ENCODE results near the gene EHMT1. TPM values are rescaled to one million over a fixed set of nuclear protein-coding genes. Genes with fewer than 3 reads are reported as not detected.
"Not testable (repeated sequence)": the region's sequence is repeated elsewhere in the genome, so short reads cannot be mapped to it uniquely, and the experiment has no call there.

The EHMT1 gene
- total RNA-seq, 6 experiments from 2014 or later = 26.8 to 51.9 (median 36.7) TPM

DNA sequence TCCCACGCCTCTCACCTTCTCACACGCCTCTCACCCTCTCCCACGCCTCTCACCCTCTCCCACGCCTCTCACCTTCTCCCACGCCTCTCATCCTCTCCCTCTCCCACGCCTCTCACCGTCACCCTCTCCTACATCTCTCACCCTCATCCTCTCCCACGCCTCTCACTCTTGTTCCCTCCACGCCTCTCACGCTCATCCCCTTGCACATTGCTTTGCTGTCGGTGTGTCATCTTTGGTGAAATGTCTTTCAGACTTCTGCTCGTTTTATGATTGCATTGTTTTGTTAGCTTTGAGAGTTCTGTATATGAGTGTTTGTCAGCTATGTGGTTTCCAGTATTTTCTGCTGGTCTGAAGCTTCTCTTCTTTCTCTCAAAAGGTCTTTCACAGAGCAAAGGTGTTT, 102.7 kb downstream of the EHMT1 start:
- TF ChIP-seq, protein P1, sequence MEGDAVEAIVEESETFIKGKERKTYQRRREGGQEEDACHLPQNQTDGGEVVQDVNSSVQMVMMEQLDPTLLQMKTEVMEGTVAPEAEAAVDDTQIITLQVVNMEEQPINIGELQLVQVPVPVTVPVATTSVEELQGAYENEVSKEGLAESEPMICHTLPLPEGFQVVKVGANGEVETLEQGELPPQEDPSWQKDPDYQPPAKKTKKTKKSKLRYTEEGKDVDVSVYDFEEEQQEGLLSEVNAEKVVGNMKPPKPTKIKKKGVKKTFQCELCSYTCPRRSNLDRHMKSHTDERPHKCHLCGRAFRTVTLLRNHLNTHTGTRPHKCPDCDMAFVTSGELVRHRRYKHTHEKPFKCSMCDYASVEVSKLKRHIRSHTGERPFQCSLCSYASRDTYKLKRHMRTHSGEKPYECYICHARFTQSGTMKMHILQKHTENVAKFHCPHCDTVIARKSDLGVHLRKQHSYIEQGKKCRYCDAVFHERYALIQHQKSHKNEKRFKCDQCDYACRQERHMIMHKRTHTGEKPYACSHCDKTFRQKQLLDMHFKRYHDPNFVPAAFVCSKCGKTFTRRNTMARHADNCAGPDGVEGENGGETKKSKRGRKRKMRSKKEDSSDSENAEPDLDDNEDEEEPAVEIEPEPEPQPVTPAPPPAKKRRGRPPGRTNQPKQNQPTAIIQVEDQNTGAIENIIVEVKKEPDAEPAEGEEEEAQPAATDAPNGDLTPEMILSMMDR (IDR thresholded peaks at IDR 0.05) = no peak
- TF ChIP-seq POLR2A (IDR thresholded peaks at IDR 0.05) = no peak
- ATAC-seq (no peak), DNase-seq (no peak)
- Histone ChIP-seq H3K4me1 (peaks cover 0 to 1% (median 0%) of the 10 kb centered on the region in 4 donors), H3K4me3 (no peak overlapping the region), H3K36me3 (peaks cover 0 to 27% (median 3%) of the 10 kb centered on the region in 4 donors), H3K27ac (no peak overlapping the region), H3K27me3 (no peaks in the 10 kb centered on the region), H3K9me3 (no peaks in the 10 kb centered on the region)
- intact Hi-C loops (cut with DNase I) = no loop called here
- 90% methylated on average over 12 of the region's 12 CpGs for WGBS (ENCODE audit: insufficient coverage, low coverage, low lambda C conversion rate, missing lambda C conversion rate)

DNA sequence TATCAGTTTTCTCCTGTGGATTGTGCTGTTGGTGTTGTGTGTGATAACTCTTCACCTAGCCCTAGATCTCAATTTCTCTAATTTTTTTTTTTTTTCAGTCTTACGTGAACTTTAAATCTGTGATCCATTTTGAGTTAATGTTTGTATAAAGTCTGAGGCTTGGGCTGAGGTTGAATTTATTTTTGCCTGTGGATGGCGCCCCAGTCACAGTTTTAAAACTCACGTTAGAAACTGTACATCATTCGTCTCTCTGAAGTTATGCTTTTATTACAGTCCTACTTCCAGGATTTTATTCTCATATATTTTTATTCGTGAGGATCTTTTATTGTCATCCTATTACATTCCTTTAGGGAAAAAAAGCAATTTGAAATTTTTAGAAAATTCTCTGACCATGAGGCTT, 103.1 kb downstream of the EHMT1 start:
- Histone ChIP-seq H3K27me3 (no peaks in the 10 kb centered on the region), H3K27ac (no peak overlapping the region), H3K4me3 (no peak overlapping the region), H3K9me3 (no peaks in the 10 kb centered on the region), H3K4me1 (peaks cover 0 to 1% (median 0%) of the 10 kb centered on the region in 4 donors), H3K36me3 (peaks cover 0 to 24% (median 5%) of the 10 kb centered on the region in 4 donors)
- TF ChIP-seq, protein P1 (IDR thresholded peaks at IDR 0.05) = peak in 1 of 4 donors; percentile 10
- no peak for TF ChIP-seq POLR2A (IDR thresholded peaks at IDR 0.05)
- WGBS (ENCODE audit: insufficient coverage, low coverage, low lambda C conversion rate, missing lambda C conversion rate) = 89% methylated on average over 5 of the region's 5 CpGs
- ATAC-seq (no peak), DNase-seq (no peak)
- intact Hi-C loops (cut with DNase I) = no loop called here

DNA sequence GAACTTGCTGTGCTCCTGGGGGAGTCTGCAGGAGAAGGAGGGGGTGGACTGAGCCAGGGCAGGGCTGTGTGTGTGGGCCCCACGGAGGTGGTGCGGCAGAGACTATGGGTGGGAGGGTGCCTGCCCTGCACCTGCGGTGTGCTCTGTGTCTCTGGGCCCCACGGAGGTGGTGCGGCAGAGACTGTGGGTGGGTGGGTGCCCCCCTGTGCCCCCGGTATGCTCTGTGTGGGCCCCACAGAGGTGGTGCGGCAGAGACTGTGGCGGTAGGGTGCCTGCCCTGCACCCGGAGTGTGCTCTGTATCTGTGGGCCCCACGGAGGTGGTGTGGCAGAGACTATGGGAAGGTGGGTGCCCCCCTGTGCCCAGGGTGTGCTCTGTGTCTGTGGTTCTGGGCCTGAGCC, 103.7 kb downstream of the EHMT1 start:
- H3K4me3 ChIP-seq = no peak overlapping the region
- peak in 1 of 4 donors; percentile 22 for ATAC-seq
- H3K36me3 ChIP-seq = peaks cover 0 to 20% (median 4%) of the 10 kb centered on the region in 4 donors
- H3K4me1 ChIP-seq = peaks cover 0 to 1% (median 0%) of the 10 kb centered on the region in 4 donors
- H3K9me3 ChIP-seq = no peaks in the 10 kb centered on the region
- intact Hi-C loops (cut with DNase I) = no loop called here
- no peak for DNase-seq
- no peaks in the 10 kb centered on the region for H3K27me3 ChIP-seq
- TF ChIP-seq, protein P1 (IDR thresholded peaks at IDR 0.05) = no peak
- no peak for TF ChIP-seq POLR2A (IDR thresholded peaks at IDR 0.05)
- WGBS (ENCODE audit: insufficient coverage, low coverage, low lambda C conversion rate, missing lambda C conversion rate) = 90% methylated on average over 6 of the region's 10 CpGs
- H3K27ac ChIP-seq = no peak overlapping the region

DNA sequence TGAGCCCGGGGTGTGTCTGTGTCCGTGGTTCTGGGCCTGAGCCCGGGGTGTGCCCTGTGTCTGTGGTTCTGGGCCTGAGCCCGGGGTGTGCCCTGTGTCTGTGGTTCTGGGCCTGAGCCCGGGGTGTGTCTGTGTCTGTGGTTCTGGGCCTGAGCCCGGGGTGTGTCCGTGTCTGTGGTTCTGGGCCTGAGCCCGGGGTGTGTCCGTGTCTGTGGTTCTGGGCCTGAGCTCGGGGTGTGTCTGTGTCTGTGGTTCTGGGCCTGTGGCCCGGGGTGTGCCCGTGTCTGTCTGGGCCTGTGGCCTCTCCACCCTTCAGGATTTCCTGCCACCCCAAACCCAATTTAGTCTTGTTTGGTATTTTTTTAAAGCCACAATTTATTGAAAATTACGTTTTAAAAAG, 104.6 kb downstream of the EHMT1 start:
- H3K9me3 ChIP-seq; H3K27ac ChIP-seq; ATAC-seq; H3K4me1 ChIP-seq; H3K4me3 ChIP-seq; DNase-seq; H3K27me3 ChIP-seq; intact Hi-C loops (cut with DNase I): not testable (repeated sequence)
- WGBS (ENCODE audit: insufficient coverage, low coverage, low lambda C conversion rate, missing lambda C conversion rate) = 41% methylated on average over 4 of the region's 13 CpGs
- H3K36me3 ChIP-seq = peaks cover 0 to 13% (median 2%) of the 10 kb centered on the region in 4 donors

DNA sequence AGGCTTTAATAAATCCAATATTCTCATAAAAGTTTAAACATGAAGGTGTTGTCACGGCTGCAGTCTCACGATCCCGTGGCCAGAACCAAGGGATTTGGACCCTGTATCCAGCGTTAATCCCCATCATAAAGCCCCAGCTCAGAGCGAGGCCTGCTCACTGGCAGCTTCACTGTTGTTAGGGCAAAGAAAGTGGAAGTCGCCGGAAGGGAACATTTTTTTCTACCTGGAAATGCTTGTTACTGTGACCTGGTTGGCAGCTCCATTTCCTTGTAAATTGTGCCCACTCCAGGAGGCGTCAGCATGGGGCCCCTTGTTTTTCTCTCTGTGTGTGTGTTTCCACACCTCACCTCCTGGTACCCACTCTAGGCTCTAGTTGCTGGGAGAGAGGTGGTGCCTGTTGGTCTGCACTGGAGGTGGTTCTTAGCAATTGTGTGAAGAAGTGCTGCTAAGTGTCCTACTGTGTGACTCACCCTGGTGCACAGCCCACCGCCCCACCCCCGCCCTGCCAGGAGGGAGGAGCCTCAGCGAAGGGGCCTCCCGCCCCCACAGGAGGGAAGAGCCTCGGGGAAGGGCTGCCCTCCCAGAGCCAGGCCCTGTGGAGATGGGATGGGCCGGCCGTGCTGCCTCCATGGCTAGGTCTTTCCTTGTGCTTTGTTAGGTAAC, 105.1 kb downstream of the EHMT1 start:
- 90% methylated on average over 6 of the region's 15 CpGs for whole genome bisulfite sequencing (ENCODE audit: insufficient coverage, low coverage, low lambda C conversion rate, missing lambda C conversion rate)
- H3K4me1 ChIP-seq = peaks cover 0 to 1% (median 0%) of the 10 kb centered on the region in 4 donors
- peaks cover 0 to 14% (median 2%) of the 10 kb centered on the region in 4 donors for H3K36me3 ChIP-seq
- no peak overlapping the region for H3K27ac ChIP-seq
- TF ChIP-seq, protein P1 (IDR thresholded peaks at IDR 0.05) = no peak
- TF ChIP-seq POLR2A (IDR thresholded peaks at IDR 0.05) = no peak
- ATAC-seq (no peak), DNase-seq (no peak)
- H3K4me3 ChIP-seq = no peak overlapping the region
- H3K9me3 ChIP-seq = no peaks in the 10 kb centered on the region
- intact Hi-C loops (cut with DNase I) = no loop called here
- H3K27me3 ChIP-seq = no peaks in the 10 kb centered on the region

Measured in right lobe of liver (tissue), 6 donors.